ENCODE data around the gene SLC12A3. TPM values are rescaled to one million over a fixed set of nuclear protein-coding genes. Genes with fewer than 3 reads are reported as not detected.

Gene SLC12A3, protein sequence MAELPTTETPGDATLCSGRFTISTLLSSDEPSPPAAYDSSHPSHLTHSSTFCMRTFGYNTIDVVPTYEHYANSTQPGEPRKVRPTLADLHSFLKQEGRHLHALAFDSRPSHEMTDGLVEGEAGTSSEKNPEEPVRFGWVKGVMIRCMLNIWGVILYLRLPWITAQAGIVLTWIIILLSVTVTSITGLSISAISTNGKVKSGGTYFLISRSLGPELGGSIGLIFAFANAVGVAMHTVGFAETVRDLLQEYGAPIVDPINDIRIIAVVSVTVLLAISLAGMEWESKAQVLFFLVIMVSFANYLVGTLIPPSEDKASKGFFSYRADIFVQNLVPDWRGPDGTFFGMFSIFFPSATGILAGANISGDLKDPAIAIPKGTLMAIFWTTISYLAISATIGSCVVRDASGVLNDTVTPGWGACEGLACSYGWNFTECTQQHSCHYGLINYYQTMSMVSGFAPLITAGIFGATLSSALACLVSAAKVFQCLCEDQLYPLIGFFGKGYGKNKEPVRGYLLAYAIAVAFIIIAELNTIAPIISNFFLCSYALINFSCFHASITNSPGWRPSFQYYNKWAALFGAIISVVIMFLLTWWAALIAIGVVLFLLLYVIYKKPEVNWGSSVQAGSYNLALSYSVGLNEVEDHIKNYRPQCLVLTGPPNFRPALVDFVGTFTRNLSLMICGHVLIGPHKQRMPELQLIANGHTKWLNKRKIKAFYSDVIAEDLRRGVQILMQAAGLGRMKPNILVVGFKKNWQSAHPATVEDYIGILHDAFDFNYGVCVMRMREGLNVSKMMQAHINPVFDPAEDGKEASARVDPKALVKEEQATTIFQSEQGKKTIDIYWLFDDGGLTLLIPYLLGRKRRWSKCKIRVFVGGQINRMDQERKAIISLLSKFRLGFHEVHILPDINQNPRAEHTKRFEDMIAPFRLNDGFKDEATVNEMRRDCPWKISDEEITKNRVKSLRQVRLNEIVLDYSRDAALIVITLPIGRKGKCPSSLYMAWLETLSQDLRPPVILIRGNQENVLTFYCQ
- total RNA-seq = not detected

GRCh38 chr16:56864960-56865359 is at the start of gene SLC12A3:
Gene SLC12A3 (plus strand): TSS chr16:56865207. CDS start chr16:56865236, 29 bp downstream.
- no peak for DNase-seq

DNA sequence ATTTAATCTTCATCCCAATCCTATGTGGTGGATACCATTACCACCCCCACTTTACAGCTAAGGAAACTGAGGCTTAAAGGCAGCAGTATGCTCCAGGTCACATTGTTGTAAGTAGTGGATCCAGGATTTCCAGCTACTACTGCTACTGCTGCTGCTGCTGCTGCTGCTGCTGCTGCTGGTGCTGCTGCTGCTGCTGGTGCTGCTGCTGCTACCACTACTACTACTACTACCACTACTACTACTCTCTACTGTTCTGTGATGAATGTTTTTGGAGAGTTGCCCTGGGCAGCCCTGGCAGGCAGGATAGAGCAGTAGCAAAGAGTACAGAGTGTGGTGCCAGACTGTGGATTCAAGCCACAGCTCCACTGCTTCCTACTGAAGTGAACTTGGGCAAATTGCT is 49.3 kb upstream of the SLC12A3 start:
- no peak for DNase-seq

- no peak for DNase-seq
These were observed 48.0 kb upstream of the SLC12A3 start for GRCh38 chr16:56817056-56817455.

DNA sequence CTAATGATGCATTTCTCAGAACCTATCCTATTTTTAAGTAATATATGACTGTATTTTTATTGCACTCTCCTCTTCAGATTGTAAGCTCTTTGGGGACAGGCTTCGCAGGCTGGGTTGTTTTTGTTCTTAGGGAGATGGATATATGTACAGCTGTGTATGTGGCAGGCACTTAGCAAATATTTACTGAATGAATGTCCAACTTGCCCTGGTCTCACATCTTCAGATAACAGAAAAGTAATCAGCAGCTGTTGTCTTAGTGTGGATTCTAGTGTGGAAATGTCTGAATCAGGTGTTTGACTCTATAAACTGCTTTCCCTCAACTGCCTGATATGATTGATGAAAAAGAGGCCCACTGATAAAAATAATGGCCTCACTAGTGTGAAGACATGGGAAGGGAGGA is 47.1 kb upstream of the SLC12A3 start:
- no peak for DNase-seq

- DNase-seq = peak; percentile 16
These were observed 41.8 kb upstream of the SLC12A3 start for GRCh38 chr16:56823081-56823733.

GRCh38 chr16:56824331-56824730 is 40.7 kb upstream of the SLC12A3 start:
- DNase-seq = no peak

GRCh38 chr16:56824804-56825203 is 40.2 kb upstream of the SLC12A3 start:
- no peak for DNase-seq

DNA sequence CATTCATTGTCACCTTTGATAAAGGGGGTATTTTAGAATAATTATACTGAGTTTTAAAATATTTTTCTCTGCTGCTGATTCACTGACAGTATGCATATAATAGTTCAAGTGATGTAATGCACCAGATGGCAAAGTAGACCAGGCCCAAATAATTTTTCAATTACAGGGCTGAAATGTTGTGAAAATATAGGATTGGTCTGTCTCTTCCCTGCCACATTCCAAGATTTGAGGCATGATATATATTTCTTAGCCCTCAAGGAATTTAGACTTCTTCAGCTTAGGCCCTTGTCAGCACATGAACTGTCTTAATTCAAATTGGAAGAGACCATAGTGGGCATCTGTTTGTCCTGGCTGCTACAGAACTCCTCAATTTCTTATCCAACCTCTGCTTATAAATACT is 39.2 kb upstream of the SLC12A3 start:
- DNase-seq = no peak

- no peak for DNase-seq
These were observed 36.4 kb upstream of the SLC12A3 start for GRCh38 chr16:56828647-56829046.

- DNase-seq = no peak
These were observed 34.3 kb upstream of the SLC12A3 start for GRCh38 chr16:56830669-56831068.

- no peak for DNase-seq
These were observed 32.2 kb upstream of the SLC12A3 start for GRCh38 chr16:56832768-56833167.

DNA sequence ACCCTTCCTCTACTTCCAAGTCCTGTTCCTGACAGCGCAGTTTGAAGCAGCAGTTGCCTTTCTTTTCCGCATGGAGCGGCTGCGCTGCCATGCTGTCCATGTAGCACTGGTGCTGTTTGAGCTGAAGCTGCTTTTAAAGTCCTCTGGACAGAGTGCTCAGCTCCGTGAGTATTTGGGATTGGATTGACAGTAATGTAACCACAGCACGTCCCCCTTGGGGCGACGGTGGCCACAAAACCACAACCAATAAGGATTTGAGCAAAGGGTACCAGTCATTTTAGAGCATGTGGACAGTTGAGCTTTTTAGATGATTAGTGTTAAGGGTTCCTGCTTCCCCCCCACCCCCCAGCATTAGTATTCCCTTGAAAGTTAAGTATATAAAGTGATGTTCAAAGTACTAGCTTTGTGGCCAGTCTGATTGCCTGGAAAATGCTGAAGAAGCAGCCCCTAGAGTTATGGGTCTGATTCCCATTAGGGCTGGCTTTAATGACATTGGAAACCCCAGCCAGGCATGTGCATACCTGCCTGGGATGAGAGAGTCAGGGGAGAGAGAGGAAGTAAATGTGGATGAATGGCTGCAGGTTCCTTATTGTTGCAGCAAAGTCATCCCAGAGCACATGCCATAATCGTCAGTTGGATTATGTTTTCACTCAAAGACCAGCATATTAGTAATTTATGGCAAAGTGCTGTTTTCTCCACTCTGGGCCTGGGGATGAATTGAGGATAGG is 31.6 kb upstream of the SLC12A3 start:
- no peak for DNase-seq

GRCh38 chr16:56835320-56835719 is 29.7 kb upstream of the SLC12A3 start:
- no peak for DNase-seq

GRCh38 chr16:56836410-56837230 is 28.4 kb upstream of the SLC12A3 start:
- DNase-seq = no peak

- DNase-seq = no peak
These were observed 26.2 kb upstream of the SLC12A3 start for GRCh38 chr16:56838622-56839337.

GRCh38 chr16:56841233-56841632 is 23.8 kb upstream of the SLC12A3 start:
- DNase-seq = peak; percentile 62

- DNase-seq = no peak
These were observed 23.3 kb upstream of the SLC12A3 start for GRCh38 chr16:56841659-56842058.

DNA sequence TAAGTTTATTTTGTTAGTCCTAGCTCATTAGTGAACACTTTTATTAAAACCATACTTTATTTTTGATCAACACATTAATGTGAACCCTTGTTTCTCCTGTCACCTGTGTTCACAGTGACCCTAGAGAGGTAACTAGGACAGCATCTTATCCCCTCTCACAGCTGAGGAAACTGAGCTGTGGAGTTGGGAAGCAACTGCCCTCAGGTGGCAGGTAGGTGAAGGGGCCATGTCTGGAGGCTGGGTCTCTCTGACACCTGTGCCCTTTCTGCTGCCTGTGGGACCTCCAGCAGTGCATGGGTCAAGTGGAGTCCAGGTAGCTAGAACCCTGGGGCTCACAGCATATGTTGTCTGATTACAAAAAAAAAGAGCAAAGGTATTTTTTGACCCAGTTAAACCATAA is 22.9 kb upstream of the SLC12A3 start:
- DNase-seq = no peak

DNA sequence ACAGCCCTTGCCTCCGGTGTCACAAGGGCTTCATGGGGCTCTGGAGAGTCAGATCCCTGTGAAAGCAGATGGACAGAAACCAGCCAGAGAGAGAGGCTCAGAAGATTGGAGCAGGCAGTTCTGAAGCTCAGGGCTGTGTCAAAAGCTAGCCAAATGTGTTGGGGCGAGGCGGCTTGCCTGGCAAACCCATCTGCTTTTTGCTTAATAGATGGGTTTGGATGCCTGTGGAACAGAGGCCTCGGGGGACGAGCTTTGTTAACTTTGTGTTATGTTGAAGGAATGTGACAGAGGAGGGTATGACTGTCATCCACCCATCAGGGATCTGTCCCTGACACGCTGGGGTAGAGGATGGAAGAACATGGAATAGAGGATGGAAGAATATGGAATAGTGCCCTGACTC is 21.0 kb upstream of the SLC12A3 start:
- DNase-seq = no peak

All from tongue (tissue), 2 donors.